ENCODE data around the gene PTK7. TPM values are rescaled to one million over a fixed set of nuclear protein-coding genes. Genes with fewer than 3 reads are reported as not detected.

Gene PTK7
- total and polyA plus RNA-seq, 4 donors, result 37.4 to 173 (median 84.2) TPM

- WGBS, 2 donors, result 93 to 95% methylated on average over 11 of the region's 11 CpGs
- no peak overlapping the region for H3K27ac ChIP-seq (ENCODE audit: low read depth in 1 of 2, low read length in 1 of 2)
Observed at GRCh38 chr6:43045371-43045930, 30.7 kb upstream of the PTK7 start.

GRCh38 chr6:43047998-43048397 lies 28.1 kb upstream of the PTK7 start:
- H3K27ac ChIP-seq (ENCODE audit: low read depth in 1 of 2, low read length in 1 of 2), result no peak overlapping the region
- ATAC-seq (ENCODE audit: insufficient read depth, low FRiP score) (no peak), DNase-seq (no peak)
- H3K9ac ChIP-seq (ENCODE audit: insufficient read depth in 1 of 2, low read length in 2 of 2), result no peak overlapping the region
- WGBS, 2 donors, result 92 to 95% methylated on average over 7 of the region's 7 CpGs
- H3K27me3 ChIP-seq (ENCODE audit: control insufficient read depth in 3 of 3, insufficient read depth in 3 of 3, low read length in 2 of 3), result no peaks in the 10 kb centered on the region
- H3K4me1 ChIP-seq (ENCODE audit: control insufficient read depth in 5 of 5, insufficient read depth in 5 of 5, low read length in 5 of 5), result peaks cover 0 to 24% (median 3%) of the 10 kb centered on the region in 5 donors
- peaks cover 0 to 59% (median 45%) of the 10 kb centered on the region in 4 donors for H3K36me3 ChIP-seq (ENCODE audit: control insufficient read depth in 4 of 4, insufficient read depth in 4 of 4, low read length in 4 of 4)
- no peaks in the 10 kb centered on the region for H3K9me3 ChIP-seq (ENCODE audit: control insufficient read depth in 4 of 4, insufficient read depth in 3 of 4, low read length in 3 of 4)
- H3K4me3 ChIP-seq, result no peak overlapping the region
- no peak for TF ChIP-seq CTCF (IDR thresholded peaks at IDR 0.05; ENCODE audit: control extremely low read depth, extremely low read depth)

More at GRCh38 chr6:43045371-43045930, 30.7 kb upstream of the PTK7 start:
- Histone ChIP-seq H3K36me3 (ENCODE audit: control insufficient read depth in 4 of 4, insufficient read depth in 4 of 4, low read length in 4 of 4) (peaks cover 0 to 62% (median 51%) of the 10 kb centered on the region in 4 donors), H3K9ac (ENCODE audit: insufficient read depth in 1 of 2, low read length in 2 of 2) (no peak overlapping the region), H3K4me1 (ENCODE audit: control insufficient read depth in 5 of 5, insufficient read depth in 5 of 5, low read length in 5 of 5) (no peaks in the 10 kb centered on the region), H3K9me3 (ENCODE audit: control insufficient read depth in 4 of 4, insufficient read depth in 3 of 4, low read length in 3 of 4) (no peaks in the 10 kb centered on the region), H3K4me3 (no peak overlapping the region), H3K27me3 (ENCODE audit: control insufficient read depth in 3 of 3, insufficient read depth in 3 of 3, low read length in 2 of 3) (no peaks in the 10 kb centered on the region)
- no peak for TF ChIP-seq CTCF (IDR thresholded peaks at IDR 0.05; ENCODE audit: control extremely low read depth, extremely low read depth)
- DNase-seq, result no peak
- ATAC-seq (ENCODE audit: insufficient read depth, low FRiP score), result no peak

- Histone ChIP-seq H3K36me3 (ENCODE audit: control insufficient read depth in 4 of 4, insufficient read depth in 4 of 4, low read length in 4 of 4) (peaks cover 0 to 45% (median 40%) of the 10 kb centered on the region in 4 donors), H3K9me3 (ENCODE audit: control insufficient read depth in 4 of 4, insufficient read depth in 3 of 4, low read length in 3 of 4) (no peaks in the 10 kb centered on the region), H3K27me3 (ENCODE audit: control insufficient read depth in 3 of 3, insufficient read depth in 3 of 3, low read length in 2 of 3) (no peaks in the 10 kb centered on the region), H3K27ac (ENCODE audit: low read depth in 1 of 2, low read length in 1 of 2) (no peak overlapping the region), H3K4me3 (no peak overlapping the region), H3K4me1 (ENCODE audit: control insufficient read depth in 5 of 5, insufficient read depth in 5 of 5, low read length in 5 of 5) (peaks cover 0 to 31% (median 7%) of the 10 kb centered on the region in 5 donors), H3K9ac (ENCODE audit: insufficient read depth in 1 of 2, low read length in 2 of 2) (peak overlapping the region in 1 of 2 donors; percentile 11)
- WGBS, 2 donors, result 93 to 97% methylated on average over 17 of the region's 17 CpGs
- DNase-seq (no peak), ATAC-seq (ENCODE audit: insufficient read depth, low FRiP score) (no peak)
- TF ChIP-seq CTCF (IDR thresholded peaks at IDR 0.05; ENCODE audit: control extremely low read depth, extremely low read depth), result no peak
Observed at GRCh38 chr6:43050981-43051380, 25.1 kb upstream of the PTK7 start.

All from lung (tissue), 12 donors.